OCI-LY1 (cell line): ENCODE measurements around the gene FBXO3.

Experiments used
- EZH2 ChIP-seq: fragments of 200-600 bp; sonication (generic), shearing (Covaris generic); IDR thresholded peaks from 2 replicates; pipeline ENCODE4 v1.8.0; 2017; ENCODE audit warnings: borderline replicate concordance, mixed run types, mild to moderate bottlenecking, antibody characterized with exemption, low read length, moderate library complexity, mixed read lengths
- TF ChIP-seq, protein P1 (sequence below): fragments of 200-600 bp; sonication (generic), shearing (Covaris generic); IDR thresholded peaks from 2 replicates; pipeline ENCODE4 v1.5.1; 2017; ENCODE audit warnings: mild to moderate bottlenecking, antibody characterized with exemption, low read length, moderate library complexity, mixed read lengths

DNA sequence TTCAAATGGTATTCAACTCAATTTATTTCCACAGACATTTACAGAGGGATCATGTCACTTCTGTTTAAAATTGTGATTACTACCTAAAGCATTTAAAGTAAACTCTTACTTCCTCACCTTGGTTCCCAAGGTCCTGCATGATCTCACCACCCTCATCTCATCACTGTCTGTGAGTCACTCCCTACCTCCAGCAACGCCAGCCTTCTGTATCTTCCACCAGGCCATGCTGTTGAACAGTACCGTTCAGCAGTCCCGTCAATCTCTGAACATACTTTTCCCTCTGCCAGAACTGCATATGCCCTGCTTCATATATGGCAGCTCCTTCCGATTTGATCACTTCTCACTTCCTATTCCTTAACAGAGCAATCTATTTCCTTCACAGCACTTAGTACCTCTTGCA lies 2.0 kb downstream of the FBXO3 start:
- TF ChIP-seq, protein P1, sequence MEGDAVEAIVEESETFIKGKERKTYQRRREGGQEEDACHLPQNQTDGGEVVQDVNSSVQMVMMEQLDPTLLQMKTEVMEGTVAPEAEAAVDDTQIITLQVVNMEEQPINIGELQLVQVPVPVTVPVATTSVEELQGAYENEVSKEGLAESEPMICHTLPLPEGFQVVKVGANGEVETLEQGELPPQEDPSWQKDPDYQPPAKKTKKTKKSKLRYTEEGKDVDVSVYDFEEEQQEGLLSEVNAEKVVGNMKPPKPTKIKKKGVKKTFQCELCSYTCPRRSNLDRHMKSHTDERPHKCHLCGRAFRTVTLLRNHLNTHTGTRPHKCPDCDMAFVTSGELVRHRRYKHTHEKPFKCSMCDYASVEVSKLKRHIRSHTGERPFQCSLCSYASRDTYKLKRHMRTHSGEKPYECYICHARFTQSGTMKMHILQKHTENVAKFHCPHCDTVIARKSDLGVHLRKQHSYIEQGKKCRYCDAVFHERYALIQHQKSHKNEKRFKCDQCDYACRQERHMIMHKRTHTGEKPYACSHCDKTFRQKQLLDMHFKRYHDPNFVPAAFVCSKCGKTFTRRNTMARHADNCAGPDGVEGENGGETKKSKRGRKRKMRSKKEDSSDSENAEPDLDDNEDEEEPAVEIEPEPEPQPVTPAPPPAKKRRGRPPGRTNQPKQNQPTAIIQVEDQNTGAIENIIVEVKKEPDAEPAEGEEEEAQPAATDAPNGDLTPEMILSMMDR: no peak
- no peak for TF ChIP-seq EZH2
